ENCODE data around the gene CDKN2AIPNL. TPM values are rescaled to one million over a fixed set of nuclear protein-coding genes. Genes with fewer than 3 reads are reported as not detected.

CDKN2AIPNL gene
- total and polyA plus RNA-seq, 2 of the 8 experiments (the other 6 are each of a cell fraction or from before 2014, with no cell fraction given) = 40.0 to 56.3 TPM

- peak overlapping the region; percentile 55; the same call in 1 of the 2 replicates for H3K27ac ChIP-seq (ENCODE audit: low read depth, low read length)
- no peak overlapping the region for H3K14ac ChIP-seq (ENCODE audit: insufficient read length)
- no peak overlapping the region for H3K56ac ChIP-seq (replicated peaks; ENCODE audit: insufficient read length, low read depth, low read length)
- H2BK15ac ChIP-seq (ENCODE audit: low read length) = no peak overlapping the region
- H2AK5ac ChIP-seq (ENCODE audit: low read depth, low read length) = peak overlapping the region; percentile 95
- H3K4me1 ChIP-seq (replicated peaks in 1 of 4; ENCODE audit: control insufficient read depth in 3 of 4, insufficient read depth in 4 of 4, low read length in 3 of 4) = peaks cover 5 to 26% (median 14%) of the 10 kb centered on the region in 4 experiments; a peak in 6 of 7 replicates
- peaks cover 0 to 5% of the 10 kb centered on the region in 2 experiments; a peak in 2 of 4 replicates for H3K79me2 ChIP-seq (ENCODE audit: control insufficient read depth in 1 of 2, insufficient read depth in 2 of 2, low read length in 2 of 2)
- H3K36me3 ChIP-seq (ENCODE audit: control insufficient read depth in 2 of 4, insufficient read depth in 4 of 4, low read length in 3 of 4) = no peaks in the 10 kb centered on the region
- H3K4me3 ChIP-seq (ENCODE audit: extremely low read depth in 1 of 4, insufficient read depth in 2 of 4, low read depth in 3 of 4, low read length in 4 of 4) = peak overlapping the region in 3 of 4 experiments; percentile 10 to 54 (median 12); a peak in 3 of 8 replicates
- no peaks in the 10 kb centered on the region for H4K20me1 ChIP-seq (replicated peaks in 1 of 2; ENCODE audit: control insufficient read depth in 1 of 2, insufficient read depth in 2 of 2, low read length in 2 of 2)
- 0 out of 2 replicates have a peak overlapping the region, but pooled peaks have one; percentile 84 for H2BK12ac ChIP-seq (ENCODE audit: low read depth, low read length)
- H2BK5ac ChIP-seq (ENCODE audit: low read depth, low read length) = peak overlapping the region; percentile 94
- WGBS, 2 experiments (ENCODE audit: extremely low coverage in 1 of 2, insufficient coverage in 1 of 2, insufficient read length in 1 of 2, insufficient replicate concordance in 2 of 2, low coverage in 1 of 2, low lambda C conversion rate in 2 of 2, missing lambda C conversion rate in 1 of 2) = 25% methylated on average over 9 of the region's 9 CpGs; no CpG with 5 or more reads in 1 of the 2 experiments
- DNase-seq (ENCODE audit: low read depth in 1 of 2, low spot score in 2 of 2) (peak; percentile 57), FAIRE-seq (peak; percentile 68)
- peak overlapping the region; percentile 89 for H4K5ac ChIP-seq (ENCODE audit: insufficient read length, low read depth, low read length)
- no peak overlapping the region for H3K23ac ChIP-seq (ENCODE audit: insufficient read length)
- H2AFZ ChIP-seq (ENCODE audit: low read length) = no peak overlapping the region
- ChIA-PET POLR2A (ENCODE audit: partially characterized antibody) (interaction anchor here (0.6 to 5.0 kb wide), 26 partner anchors 9 to 251 kb away, joined by 3 to 31 read pairs (median 4); partner anchors contain the start of genes CDKN2AIPNL, JADE2, PPP2CA and SKP1), CTCF (ENCODE audit: partially characterized antibody) (interaction anchor here (0.7 to 7.8 kb wide), 12 partner anchors 12 to 388 kb away, joined by 3 to 91 read pairs (median 4); partner anchors contain the start of genes CDKN2AIPNL and JADE2)
- H3K23me2 ChIP-seq (ENCODE audit: low read depth, low read length) = peaks cover 2% of the 10 kb centered on the region; the same call in 1 of the 2 replicates
- peak overlapping the region in 1 of 4 experiments; percentile 4; a peak in 1 of 7 replicates for H3K9ac ChIP-seq (replicated peaks in 1 of 4; ENCODE audit: extremely low read depth in 1 of 4, low read depth in 3 of 4, low read length in 3 of 4)
- H3K9me3 ChIP-seq (ENCODE audit: insufficient read depth in 2 of 2, low read depth in 1 of 2, low read length in 1 of 2) = no peaks in the 10 kb centered on the region
- H2BK20ac ChIP-seq (ENCODE audit: low read length) = 0 out of 2 replicates have a peak overlapping the region, but pooled peaks have one; percentile 93
- H3K4me2 ChIP-seq (ENCODE audit: insufficient read depth in 1 of 2, low read depth in 2 of 2, low read length in 2 of 2) = peak overlapping the region; percentile 61 to 82
- peak overlapping the region; percentile 85 for H2BK120ac ChIP-seq (replicated peaks; ENCODE audit: low read depth, low read length)
- H3K79me1 ChIP-seq (ENCODE audit: low read depth, low read length) = peaks cover 4% of the 10 kb centered on the region
- H4K91ac ChIP-seq (replicated peaks; ENCODE audit: insufficient read length, low read length) = peak overlapping the region; percentile 66
- peaks cover 0 to 1% (median 0%) of the 10 kb centered on the region in 4 experiments; a peak in 1 of 7 replicates for H3K27me3 ChIP-seq (replicated peaks in 1 of 4; ENCODE audit: control insufficient read depth in 3 of 4, extremely low read depth in 1 of 4, insufficient read depth in 3 of 4, low read length in 3 of 4)
- peak overlapping the region; percentile 54 for H3K4ac ChIP-seq (replicated peaks; ENCODE audit: insufficient read length, low read depth, low read length)
- H4K8ac ChIP-seq (ENCODE audit: extremely low read depth, insufficient read depth, low read length) = 0 out of 2 replicates have a peak overlapping the region, but pooled peaks have one; percentile 11
- H3K18ac ChIP-seq (ENCODE audit: extremely low read depth, low read length) = peak overlapping the region; percentile 90
- TF ChIP-seq CHD1 (IDR thresholded peaks at IDR 0.05; ENCODE audit: low read depth, low read length) = no peak
- no peak for TF ChIP-seq NRF1 (IDR thresholded peaks at IDR 0.05; ENCODE audit: low read depth, low read length)
- TF ChIP-seq POU5F1 (IDR thresholded peaks at IDR 0.05; ENCODE audit: low read depth, low read length) = peak; percentile 88
- TF ChIP-seq KDM1A (IDR thresholded peaks at IDR 0.05; ENCODE audit: borderline replicate concordance, low read length) = peak; percentile 86
- TF ChIP-seq ASH2L (IDR thresholded peaks at IDR 0.05; ENCODE audit: low read length) = peak; percentile 69
- TF ChIP-seq USF2 (IDR thresholded peaks at IDR 0.05; ENCODE audit: low read length) = no peak
- TF ChIP-seq NANOG (IDR thresholded peaks at IDR 0.05; ENCODE audit: insufficient read depth, low read depth, low read length, poor library complexity, severe bottlenecking) = peak; percentile 77
- peak; percentile 23 to 64 for TF ChIP-seq POLR2A (IDR thresholded peaks at IDR 0.05; ENCODE audit: control extremely low read depth in 1 of 2, low read depth in 2 of 2, low read length in 2 of 2)
- TF ChIP-seq TAF1 (IDR thresholded peaks at IDR 0.05; ENCODE audit: low read depth, low read length) = peak; percentile 51; the same call in 1 of the 2 replicates
- TF ChIP-seq CREB1 (IDR thresholded peaks at IDR 0.05) = 0 out of 2 replicates have a peak, but pooled peaks have one; percentile 34
- TF ChIP-seq TBP (IDR thresholded peaks at IDR 0.05; ENCODE audit: low read depth, low read length) = 0 out of 2 replicates have a peak, but pooled peaks have one; percentile 20
- peak; percentile 40; the same call in 1 of the 2 replicates for TF ChIP-seq SP1 (IDR thresholded peaks at IDR 0.05; ENCODE audit: low read depth, low read length)
Observed at GRCh38 chr5:134427540-134428041, 15.9 kb upstream of the CDKN2AIPNL start.
